ENCODE measurements around the gene PRR36.

GRCh38 chr19:7910321-7911161, 36.4 kb upstream of the PRR36 start:
- TF ChIP-seq POLR2A (IDR thresholded peaks at IDR 0.05; ENCODE audit: low read length) (no peak), GATA1 (IDR thresholded peaks at IDR 0.05; ENCODE audit: low read depth, low read length) (no peak)

Measured in erythroblast (primary cell).